Measurements from ENCODE around the gene NOL12. TPM values are rescaled to one million over a fixed set of nuclear protein-coding genes. Genes with fewer than 3 reads are reported as not detected.

The NOL12 gene
- polyA plus RNA-seq, 1 of the 3 experiments (the other 2 are of a cell fraction): 52.2 TPM

DNA sequence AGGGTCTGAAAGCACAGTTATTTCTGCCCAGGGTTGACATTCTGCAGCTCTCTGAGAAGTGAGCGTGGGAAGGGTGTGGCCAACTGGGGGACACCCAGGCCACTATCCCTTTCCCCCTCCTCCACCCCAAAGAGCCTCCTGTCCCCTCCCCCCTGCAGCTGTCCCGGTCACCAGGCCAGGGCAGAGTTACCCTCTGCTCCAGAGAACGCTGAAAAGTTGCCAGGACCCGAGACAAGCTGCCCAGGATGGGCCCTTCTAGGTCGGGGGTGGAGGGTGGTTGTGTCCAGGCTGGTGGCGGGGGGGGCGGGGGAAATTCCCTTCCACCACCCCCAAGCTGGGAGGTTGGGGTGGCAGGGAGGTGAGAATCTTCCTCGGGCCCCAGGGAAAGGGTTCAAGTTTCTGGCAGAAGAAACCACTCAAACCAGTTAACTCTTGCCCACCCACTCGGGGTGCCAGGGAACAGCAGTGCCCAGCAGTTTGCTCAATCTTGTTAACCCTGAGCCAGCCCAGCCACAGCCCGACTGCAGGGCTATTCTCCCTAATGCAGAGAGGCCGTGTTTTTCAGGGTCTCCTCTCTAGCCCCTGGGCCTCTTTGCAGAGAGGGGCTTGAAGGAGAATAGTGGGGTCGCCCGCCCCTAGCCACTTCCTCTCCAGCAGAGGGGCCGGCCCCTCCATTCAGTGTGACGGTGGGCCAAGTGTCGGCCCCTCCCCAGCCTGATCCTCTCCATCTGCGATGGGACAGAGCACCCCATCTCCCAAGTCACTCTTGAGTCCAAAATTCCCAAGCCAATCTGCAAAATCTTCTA lies 10.0 kb upstream of the NOL12 start:
- CTCF ChIA-PET: interaction anchor here (1.1 to 44.3 kb wide), 7 partner anchors 15 to 416 kb away, joined by 3 to 898 read pairs (median 5); partner anchors contain the start of genes GCAT, PDXP and SH3BP1
- Histone ChIP-seq H3K4me1 (ENCODE audit: control insufficient read depth in 1 of 2, insufficient read depth in 2 of 2, low read depth in 1 of 2, low read length in 1 of 2) (peaks cover 12 to 20% of the 10 kb centered on the region in 2 experiments; a peak in 2 of 4 replicates), H3K27ac (ENCODE audit: low read depth in 2 of 2, low read length in 1 of 2) (peak overlapping the region; percentile 94), H3K9me2 (no peaks in the 10 kb centered on the region), H3F3A (replicated peaks; ENCODE audit: insufficient read depth) (peaks cover 61% of the 10 kb centered on the region), H2AFZ (ENCODE audit: low read depth) (no peak overlapping the region), H3K4me3 (ENCODE audit: low read depth in 2 of 2, low read length in 1 of 2) (peak overlapping the region; percentile 64 to 92), H3K79me2 (ENCODE audit: insufficient read depth) (peaks cover 37% of the 10 kb centered on the region), H3K4me2 (peak overlapping the region; percentile 98), H4K20me1 (ENCODE audit: insufficient read depth) (peaks cover 42% of the 10 kb centered on the region), H3K9me3 (no peaks in the 10 kb centered on the region), H3K27me3 (ENCODE audit: insufficient read depth) (no peaks in the 10 kb centered on the region), H3K36me3 (replicated peaks in 1 of 2; ENCODE audit: control insufficient read depth in 1 of 2, insufficient read depth in 2 of 2, low read length in 1 of 2) (peaks cover 17 to 29% of the 10 kb centered on the region in 2 experiments), H3K9ac (peak overlapping the region; percentile 94)
- DNase-seq: peak; percentile 36
- POLR2A ChIA-PET: interaction anchor here (1.0 to 4.5 kb wide), 4 partner anchors 10 to 67 kb away, joined by 4 to 28 read pairs (median 8); partner anchors contain the start of genes GGA1, NOL12 and PDXP
- no peak; the same call in 1 of the 2 replicates for TF ChIP-seq POLR2AphosphoS5 (IDR thresholded peaks at IDR 0.05; ENCODE audit: low read depth, low read length)
- no peak for TF ChIP-seq TAF1 (IDR thresholded peaks at IDR 0.05; ENCODE audit: borderline replicate concordance, low read depth, low read length)
- TF ChIP-seq ZBTB33 (IDR thresholded peaks at IDR 0.05; ENCODE audit: borderline replicate concordance, low read depth): no peak
- 0 out of 2 replicates have a peak, but pooled peaks have one; percentile 9 for TF ChIP-seq PBX3 (IDR thresholded peaks at IDR 0.05)
- WGBS (ENCODE audit: low lambda C conversion rate): 3% methylated on average over 11 of the region's 17 CpGs

DNA sequence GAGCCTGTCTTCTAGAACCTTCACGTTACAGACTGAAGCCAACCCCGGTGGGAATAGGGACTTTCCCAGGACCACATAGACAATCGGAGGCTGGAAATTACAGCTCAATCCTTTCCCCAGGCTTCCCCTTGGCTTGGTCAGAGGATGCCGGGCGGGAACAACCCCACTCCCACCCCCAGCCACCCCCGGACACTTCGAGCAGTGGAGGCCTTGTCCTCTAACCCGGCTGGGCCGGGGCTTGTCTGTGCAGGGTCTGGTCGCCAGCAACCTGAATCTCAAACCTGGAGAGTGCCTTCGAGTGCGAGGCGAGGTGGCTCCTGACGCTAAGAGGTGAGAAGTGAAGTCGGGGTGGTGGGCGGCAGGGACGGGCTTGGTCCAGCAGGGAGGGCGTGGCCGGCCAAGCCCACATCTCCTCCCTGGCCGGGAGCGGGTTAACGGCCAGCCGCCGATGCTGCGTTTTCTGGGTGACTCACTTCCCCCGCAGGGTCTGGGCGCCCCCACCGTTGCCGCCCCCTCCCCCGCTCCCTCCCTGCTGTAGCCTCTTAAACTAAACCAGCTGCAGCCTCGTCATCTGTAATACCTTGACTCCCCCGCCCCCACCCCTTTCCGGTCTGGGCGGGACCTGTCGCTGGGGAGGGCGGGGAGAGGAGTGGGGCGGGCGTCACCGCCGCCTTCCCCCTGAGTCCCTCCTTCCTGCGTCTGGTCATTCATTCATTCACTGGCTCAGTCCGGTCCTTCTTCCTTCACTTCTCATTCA lies 9.2 kb upstream of the NOL12 start:
- peak overlapping the region; percentile 64 to 92 for H3K4me3 ChIP-seq (ENCODE audit: low read depth in 2 of 2, low read length in 1 of 2)
- H3K27me3 ChIP-seq (ENCODE audit: insufficient read depth): no peaks in the 10 kb centered on the region
- no peak overlapping the region for H2AFZ ChIP-seq (ENCODE audit: low read depth)
- H3K4me2 ChIP-seq: peak overlapping the region; percentile 98
- peak; percentile 91 for DNase-seq
- under 1% methylated on average over 21 of the region's 42 CpGs for WGBS (ENCODE audit: low lambda C conversion rate)
- peaks cover 16 to 22% of the 10 kb centered on the region in 2 experiments; a peak in 2 of 4 replicates for H3K4me1 ChIP-seq (ENCODE audit: control insufficient read depth in 1 of 2, insufficient read depth in 2 of 2, low read depth in 1 of 2, low read length in 1 of 2)
- peaks cover 37% of the 10 kb centered on the region for H3K79me2 ChIP-seq (ENCODE audit: insufficient read depth)
- H3K27ac ChIP-seq (ENCODE audit: low read depth in 2 of 2, low read length in 1 of 2): peak overlapping the region; percentile 94
- ChIA-PET CTCF (interaction anchor here (0.9 to 44.3 kb wide), 4 partner anchors 9 to 131 kb away, joined by 3 to 898 read pairs (median 4); partner anchors contain the start of genes GCAT, NOL12 and SH3BP1), POLR2A (interaction anchor here (1.0 to 4.5 kb wide), 2 partner anchors 9 to 19 kb away, joined by 5 to 28 read pairs; partner anchors contain the start of genes NOL12 and PDXP)
- peaks cover 45% of the 10 kb centered on the region for H4K20me1 ChIP-seq (ENCODE audit: insufficient read depth)
- H3K9ac ChIP-seq: peak overlapping the region; percentile 94
- H3K36me3 ChIP-seq (replicated peaks in 1 of 2; ENCODE audit: control insufficient read depth in 1 of 2, insufficient read depth in 2 of 2, low read length in 1 of 2): peaks cover 17 to 29% of the 10 kb centered on the region in 2 experiments
- no peaks in the 10 kb centered on the region for H3K9me3 ChIP-seq
- peaks cover 68% of the 10 kb centered on the region for H3F3A ChIP-seq (replicated peaks; ENCODE audit: insufficient read depth)
- no peaks in the 10 kb centered on the region for H3K9me2 ChIP-seq
- peak; percentile 93 for TF ChIP-seq FOSL2 (IDR thresholded peaks at IDR 0.05; ENCODE audit: borderline replicate concordance, low read depth)
- TF ChIP-seq SIN3A (IDR thresholded peaks at IDR 0.05; ENCODE audit: borderline replicate concordance, low read depth, low read length): peak; percentile 82; the same call in 1 of the 2 replicates
- peak; percentile 97 for TF ChIP-seq TCF12 (IDR thresholded peaks at IDR 0.05)
- no peak for TF ChIP-seq IRF3 (IDR thresholded peaks at IDR 0.05; ENCODE audit: low read depth, low read length)
- peak; percentile 84 for TF ChIP-seq JUND (IDR thresholded peaks at IDR 0.05)
- no peak for TF ChIP-seq SMC3 (IDR thresholded peaks at IDR 0.05; ENCODE audit: low read depth, low read length)
- TF ChIP-seq ZBTB33 (IDR thresholded peaks at IDR 0.05; ENCODE audit: borderline replicate concordance, low read depth): peak; percentile 83
- TF ChIP-seq FOXM1 (IDR thresholded peaks at IDR 0.05; ENCODE audit: low read depth): peak; percentile 68
- peak; percentile 44; the same call in 1 of the 2 replicates for TF ChIP-seq MXI1 (IDR thresholded peaks at IDR 0.05; ENCODE audit: low read depth, low read length)
- no peak for TF ChIP-seq FOXJ3 (CRISPR knock-in tag; IDR thresholded peaks at IDR 0.05)
- TF ChIP-seq TAF1 (IDR thresholded peaks at IDR 0.05; ENCODE audit: borderline replicate concordance, low read depth, low read length): peak; percentile 56; the same call in 1 of the 2 replicates
- TF ChIP-seq EP300 (IDR thresholded peaks at IDR 0.05; ENCODE audit: borderline replicate concordance in 1 of 2, low read depth in 1 of 2, low read length in 1 of 2): peak; percentile 49 to 84; a peak in 3 of 4 replicates

Data from SK-N-SH (cell line).